HG03159 (cell line): Measurements from ENCODE around the gene FOXN1.

Experiments used
- ATAC-seq: cut with Tn5 transposase; IDR thresholded peaks from one replicate; pipeline ENCODE4 v1.9.1; 2021; ENCODE audit warnings: mild to moderate bottlenecking, moderate library complexity; ENCODE audit not compliant: unreplicated experiment

FOXN1 gene

DNA sequence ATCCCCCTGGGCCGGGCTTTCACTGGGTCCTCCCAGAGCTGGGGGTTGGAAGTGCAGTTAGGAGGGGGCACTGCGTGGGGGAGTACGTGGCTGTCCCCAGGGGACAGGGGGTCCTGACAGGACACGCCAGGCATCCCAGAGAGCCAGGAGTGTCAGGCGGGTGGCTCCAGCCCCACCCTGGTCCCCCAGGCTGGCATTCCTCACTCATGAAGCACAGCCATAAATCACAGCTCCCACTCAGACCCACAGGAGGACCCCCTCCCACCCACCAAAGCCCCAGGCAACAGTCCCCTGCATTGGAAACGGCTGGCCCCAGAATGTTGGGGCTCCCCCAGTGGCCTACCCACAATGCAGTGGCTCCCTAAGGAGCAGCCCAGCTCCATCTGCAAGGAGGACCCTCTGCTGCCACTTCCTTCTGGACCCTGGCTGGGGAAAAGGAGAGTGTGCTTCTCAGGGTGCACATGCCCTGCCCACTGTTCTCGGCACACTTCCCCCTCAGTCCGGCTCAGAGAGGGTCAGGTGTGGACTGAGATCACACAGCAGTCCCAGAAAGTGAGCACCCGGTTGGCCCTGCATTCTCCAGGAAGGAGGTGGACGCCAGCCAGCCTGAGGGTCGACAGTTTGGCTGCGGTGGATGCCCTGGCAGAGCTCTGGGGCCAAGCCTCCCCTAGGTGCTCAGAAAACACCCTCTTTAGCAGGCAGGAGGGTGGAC lies 7.3 kb upstream of the FOXN1 start:
- no peak for ATAC-seq

DNA sequence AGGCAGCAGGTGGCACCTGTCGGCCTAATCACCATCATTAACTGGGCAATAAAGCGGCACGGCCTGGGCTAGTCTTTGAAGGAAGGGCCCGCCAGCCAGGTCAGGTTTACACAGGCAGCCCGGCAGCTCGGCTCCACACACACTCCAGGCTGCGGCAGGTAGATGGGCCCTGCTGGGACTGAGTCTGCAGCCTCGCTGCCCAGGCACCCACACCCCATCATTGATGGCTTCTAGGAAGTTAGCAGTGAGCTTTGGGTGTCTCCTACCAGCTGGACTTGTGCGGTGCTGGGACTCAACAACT lies 6.8 kb upstream of the FOXN1 start:
- ATAC-seq, result no peak

DNA sequence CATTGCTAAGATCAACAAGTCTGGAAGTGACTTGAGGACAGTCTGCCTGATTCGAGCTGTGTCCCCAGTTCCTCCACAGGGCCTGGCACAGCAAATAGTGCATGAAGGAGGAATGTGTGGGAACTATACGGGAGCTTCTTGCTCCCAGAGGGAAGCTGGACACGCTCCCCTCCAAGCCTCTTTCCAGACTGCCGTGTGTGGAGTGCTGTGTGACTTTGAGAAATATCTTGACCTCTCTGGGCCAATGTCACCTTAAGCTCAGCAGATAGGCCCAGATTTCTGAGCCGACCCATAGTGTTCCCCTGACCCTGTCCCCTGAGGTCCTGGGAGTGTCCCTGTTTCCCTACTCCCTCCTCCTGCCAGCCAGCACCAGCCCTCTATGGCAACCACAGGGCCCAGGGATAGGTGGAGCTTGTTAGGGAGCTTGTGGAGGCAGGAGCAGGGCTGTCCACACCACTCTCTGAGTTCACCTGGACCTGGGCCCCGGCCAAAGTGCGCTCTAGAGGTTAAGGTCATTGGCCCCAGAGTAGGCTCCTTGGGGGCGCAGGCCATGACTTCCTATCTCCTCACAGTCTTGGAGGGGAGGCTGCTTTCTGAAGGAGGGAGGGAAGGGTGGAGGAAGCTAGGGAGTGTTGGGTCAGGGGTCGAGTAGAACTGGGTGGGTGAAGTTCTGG lies 6.3 kb upstream of the FOXN1 start:
- no peak for ATAC-seq

DNA sequence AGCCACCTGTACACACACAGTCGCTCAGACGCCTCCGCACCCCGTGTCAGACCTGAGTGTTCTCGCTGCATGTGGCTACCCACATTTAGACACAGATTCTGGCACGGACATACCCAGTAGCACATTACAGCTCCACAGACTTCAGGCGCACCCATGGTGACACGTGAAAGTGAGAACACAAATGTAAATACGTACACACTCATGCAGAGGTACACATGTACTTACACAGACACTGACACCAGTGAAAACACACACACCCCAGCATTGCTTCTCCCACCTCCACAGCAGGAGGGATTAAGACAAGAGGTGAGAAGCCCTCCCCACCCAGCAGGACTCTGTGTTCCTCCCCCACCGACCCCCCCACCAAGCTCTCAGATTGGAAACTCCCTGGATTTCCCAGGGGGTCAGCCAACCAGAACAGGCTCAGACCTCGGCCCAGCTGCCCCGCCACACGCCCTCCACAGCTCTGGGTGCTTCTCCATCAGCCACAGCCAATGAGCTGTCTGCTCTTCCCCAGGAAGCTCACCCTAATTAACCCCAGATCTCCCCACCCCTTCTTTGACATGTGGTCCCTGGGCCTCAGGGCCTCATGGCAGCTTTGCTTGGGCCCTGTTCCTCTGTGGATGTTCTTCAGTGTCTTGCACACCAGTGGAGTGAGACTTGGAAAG lies 5.3 kb upstream of the FOXN1 start:
- ATAC-seq, result no peak

DNA sequence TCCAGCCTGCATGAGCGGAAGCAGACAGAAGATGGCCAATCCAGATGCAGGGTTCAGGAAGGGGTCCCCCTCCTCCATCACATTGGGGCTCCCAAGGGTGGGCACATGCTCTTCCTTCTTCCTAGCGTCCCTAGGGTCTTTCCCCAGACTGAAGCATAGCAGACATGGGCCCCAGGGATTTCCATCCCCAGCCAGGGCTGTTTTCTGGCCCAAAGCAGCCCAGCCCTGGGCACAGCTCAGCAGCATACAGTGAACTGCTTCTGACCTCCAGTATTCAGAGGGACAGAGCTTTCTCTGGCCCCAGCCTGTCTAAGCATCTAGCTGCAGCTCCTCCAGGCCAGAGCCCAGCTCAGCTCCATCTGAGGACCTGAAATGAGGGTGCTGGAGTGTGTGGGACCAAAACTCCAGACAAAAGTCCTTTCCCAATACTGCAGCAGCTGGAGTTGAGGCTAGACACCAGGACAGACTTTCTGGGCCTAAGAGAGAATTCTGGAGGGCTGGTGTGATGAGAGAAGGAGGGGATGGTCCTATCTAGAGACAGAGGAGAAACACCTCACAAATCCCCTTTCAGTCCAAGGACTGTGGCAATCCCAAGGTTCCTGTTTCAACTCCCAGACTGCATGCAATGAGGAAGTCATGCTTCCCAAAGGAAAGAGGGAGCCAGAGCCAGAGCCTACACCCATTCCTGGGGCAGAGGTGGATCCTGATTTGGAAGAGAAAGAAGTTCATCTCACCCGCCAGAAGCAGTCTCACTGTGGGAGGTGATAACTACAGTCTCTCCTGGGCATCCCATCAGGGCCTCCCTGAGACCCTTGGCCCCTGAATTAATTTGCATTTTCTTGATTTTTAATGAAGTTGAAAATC lies 4.5 kb upstream of the FOXN1 start:
- ATAC-seq, result no peak

DNA sequence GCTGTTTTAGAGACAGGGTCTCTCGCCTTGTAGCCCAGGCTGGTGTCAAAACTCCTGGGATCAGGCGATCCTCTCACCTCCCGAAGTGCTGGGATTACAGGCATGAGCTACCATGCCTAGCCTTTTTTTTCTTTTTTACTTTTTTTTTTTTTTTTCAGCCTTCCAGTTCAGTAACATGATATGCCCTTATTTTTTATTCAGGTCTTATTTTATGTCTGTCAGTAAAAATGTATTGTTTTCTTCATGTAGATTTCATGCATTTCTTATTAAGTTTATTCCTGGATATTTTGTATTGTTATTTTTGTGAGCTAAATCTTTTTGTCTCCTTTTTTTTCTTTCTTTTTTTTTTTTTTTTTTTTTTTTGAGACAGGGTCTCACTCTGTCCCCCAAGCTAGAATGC lies 2.7 kb upstream of the FOXN1 start:
- no peak for ATAC-seq

DNA sequence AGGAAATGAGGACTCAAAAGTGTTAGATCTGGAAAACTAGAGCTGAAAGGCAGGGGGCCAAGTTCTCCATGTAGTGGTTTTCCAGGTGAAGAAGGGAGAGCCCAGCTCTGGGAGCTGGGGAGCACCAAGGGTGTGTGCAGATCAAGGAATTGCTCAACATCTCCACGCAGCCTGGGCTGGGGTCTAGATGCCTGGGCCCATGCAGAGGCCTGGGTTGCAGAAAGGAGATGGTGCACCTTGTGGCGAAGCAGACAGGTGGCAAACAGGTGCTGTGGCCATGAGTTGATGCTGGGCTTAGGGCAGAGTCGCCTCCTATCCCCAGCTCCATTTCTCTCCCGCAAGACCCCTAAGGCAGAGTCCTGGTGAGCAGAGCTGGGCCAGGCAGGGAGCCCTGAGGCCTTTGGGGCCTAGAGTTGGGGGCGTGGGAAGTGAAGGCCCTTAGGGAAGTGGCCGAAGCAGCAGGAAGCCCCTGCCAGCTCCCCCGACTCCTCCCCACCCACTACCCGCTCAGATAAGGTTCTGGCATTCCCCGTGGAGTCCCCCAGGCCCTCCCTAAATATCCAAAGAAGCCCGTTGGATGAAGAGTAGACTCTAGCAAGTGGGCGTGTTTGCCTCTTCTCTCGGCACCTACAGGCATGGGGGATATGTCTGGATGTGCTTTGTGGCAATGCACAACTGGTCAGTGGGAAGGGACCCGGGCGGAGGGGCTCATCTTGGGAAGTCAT lies 777 bp downstream of the FOXN1 start:
- no peak for ATAC-seq

DNA sequence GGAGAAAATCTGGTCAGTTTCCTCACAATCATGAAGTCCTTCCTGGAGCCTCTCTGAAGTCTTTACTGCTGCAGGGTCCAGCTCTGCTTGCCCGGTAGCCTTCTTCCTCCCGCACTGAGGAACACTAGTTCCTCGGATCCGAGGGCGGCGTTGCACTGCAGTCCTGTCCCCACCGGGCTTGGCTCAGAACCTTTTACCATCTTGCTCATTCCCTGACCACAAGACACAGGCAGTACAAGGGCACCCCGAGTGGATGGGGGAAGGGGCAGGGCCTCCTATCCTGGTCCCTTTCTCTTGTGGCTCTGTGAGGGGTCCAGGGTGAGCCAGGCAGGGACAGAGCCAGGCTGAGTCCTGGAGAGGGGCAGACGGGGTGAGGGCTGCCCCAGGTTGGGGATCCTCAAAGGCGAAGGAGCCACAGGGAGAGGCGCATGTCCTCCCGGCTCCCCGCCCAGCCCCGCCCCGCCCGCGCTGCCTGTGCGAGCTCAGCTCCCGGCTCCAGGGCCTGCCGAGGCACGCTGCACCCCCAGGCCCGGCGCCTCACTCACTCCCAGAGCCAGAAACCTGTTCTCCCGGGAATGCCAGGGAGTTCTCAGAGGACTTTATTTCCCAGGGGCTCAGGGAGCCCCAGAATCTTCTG lies 1.5 kb downstream of the FOXN1 start:
- ATAC-seq, result no peak

DNA sequence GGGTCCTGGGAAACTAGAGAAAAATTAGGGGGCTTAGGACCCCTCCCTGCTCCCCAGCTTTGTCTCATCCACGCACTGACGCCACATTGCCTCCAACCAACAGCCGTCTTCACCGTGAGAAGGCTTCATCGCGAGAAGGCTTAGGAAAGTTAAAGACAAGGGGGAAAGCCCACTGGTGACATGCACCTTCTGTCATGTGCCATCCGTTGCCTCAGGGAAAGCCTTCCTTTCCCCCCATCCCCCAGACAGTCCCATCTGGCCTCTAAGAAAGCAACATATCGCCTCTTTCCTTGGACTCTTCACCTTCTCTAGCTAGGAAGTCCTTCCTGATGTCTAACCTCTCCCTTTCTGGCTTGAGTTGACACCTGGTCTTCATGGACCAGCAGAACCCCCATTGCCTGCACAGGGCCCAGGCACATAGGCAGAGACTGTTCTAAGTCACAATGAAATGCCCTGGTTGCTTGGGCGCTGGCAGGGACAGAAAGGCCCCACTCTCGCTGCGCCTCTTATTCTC lies 2.1 kb downstream of the FOXN1 start:
- no peak for ATAC-seq

DNA sequence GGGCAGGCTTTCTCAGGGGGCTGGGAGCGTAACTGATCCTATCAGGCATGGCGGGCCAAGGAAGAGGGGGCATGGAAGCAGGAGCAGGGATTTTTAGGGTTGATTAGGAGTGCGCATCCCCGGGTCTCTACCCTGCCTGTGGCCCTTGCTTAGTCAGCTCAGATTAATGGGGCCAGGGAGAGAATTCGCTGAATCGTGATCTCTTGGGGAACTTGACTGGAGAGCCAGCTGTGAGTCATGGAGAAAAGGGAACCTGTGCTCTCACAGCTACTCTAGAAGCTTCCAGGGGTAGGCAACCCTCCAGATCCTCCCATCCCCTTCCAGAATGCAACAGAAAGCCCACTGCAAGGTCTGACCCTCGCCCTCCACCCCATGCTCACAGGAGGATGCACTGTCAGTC lies 3.6 kb downstream of the FOXN1 start:
- ATAC-seq, result no peak

DNA sequence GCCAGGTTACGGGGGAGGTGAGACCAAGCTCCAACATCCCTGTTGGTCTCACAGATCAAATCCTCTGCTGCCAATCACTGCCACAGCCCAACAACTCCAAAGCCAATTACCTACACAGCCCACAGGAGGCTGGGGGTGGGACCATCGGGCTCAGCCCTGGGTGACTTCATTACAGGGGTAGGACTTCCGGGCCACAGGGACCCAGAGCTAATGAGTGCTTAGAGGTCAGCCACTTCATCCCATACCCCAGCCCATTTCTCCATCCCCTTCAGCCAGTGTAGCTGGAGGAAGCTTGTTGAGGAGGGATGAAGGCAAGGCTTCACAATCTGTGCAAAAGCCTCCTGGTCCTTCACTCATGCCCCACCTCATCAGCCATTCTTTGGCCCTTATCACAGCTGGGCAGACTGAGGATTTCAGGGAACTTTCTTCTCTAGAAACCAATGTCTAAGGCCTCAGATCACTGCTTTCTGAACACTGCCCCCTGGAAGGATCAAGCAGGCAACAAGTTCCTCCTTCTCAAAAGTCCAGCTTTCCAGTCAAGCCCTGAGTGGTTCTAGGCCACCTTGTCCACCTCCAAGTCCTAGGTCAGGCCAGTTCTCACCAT lies 5.8 kb downstream of the FOXN1 start:
- no peak for ATAC-seq

DNA sequence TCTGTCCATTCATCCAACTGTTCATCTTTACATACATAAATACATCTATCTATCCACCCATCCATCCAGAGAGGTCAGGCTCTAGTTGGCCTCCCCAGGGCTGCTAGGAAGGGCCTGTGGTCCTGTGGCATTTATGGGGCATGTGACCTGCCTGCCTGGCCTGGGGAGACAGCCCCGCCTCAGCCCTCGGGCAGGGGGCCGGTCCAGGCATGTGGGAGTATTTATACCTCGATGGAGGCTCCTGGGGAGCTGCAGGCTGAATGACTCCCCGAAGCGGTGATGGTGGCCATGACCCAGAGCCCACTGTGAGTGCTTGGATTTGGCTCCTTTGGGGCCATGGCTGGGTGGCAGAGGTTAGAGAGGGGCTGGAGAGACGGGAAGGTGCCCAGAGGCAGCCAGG lies 7.3 kb downstream of the FOXN1 start:
- ATAC-seq, result no peak

DNA sequence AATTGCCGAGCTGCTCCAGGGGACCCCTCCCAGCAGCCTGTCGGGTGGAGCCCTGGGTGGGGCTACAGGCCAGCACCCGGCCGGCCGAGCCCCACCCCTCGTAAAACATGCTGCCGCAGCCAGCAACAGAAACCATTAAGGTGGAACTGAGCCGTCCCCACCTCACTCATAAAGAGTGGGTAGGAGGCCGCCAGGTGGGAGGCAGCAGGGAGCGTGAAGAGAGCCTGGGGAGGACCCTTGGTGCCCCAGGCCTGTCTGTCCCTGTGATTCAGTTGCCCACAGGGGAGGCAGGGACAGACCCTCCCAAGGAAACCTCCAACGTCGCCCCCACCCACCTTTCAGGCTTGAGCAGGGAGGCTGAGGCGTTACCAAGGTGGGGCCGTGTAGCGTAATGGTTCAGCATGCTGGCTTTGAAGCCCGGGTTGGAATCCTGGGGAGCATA lies 8.4 kb downstream of the FOXN1 start:
- ATAC-seq, result no peak

DNA sequence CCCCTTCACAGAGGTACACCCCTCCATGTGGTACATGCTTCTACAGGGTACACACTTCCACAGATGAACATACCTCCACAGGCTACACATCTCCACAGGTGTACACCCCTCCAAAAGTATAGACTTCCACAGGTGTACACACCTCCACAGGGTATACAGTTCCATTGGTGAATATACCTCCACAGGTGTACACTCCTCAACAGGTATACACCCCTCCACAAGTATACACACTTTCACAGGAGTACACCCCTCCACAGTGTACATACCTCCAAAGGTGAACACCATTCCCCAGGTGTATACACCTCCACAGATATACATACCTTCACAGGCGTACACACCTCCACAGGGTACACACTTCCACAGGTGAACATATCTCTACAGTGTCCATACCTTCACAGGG lies 9.4 kb downstream of the FOXN1 start:
- no peak for ATAC-seq

DNA sequence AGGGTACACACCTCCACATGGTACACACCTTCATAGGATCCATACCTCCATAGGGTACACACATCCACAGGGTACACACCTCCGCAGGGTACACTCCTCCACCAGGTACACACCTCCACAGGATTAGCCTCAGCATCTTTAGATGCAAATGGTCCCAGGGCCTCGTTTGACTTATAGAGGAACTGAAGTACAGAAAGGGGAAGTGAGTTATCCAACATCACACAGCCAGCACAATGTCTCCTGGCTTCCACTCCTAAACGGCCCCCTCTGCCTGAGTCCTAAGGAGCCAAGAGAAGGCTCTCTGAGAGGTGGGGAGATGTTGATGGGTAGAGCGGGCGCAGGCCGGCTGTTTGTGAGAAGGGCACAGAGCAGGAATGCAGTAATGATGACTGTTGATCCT lies 12.0 kb downstream of the FOXN1 start:
- ATAC-seq, result no peak

DNA sequence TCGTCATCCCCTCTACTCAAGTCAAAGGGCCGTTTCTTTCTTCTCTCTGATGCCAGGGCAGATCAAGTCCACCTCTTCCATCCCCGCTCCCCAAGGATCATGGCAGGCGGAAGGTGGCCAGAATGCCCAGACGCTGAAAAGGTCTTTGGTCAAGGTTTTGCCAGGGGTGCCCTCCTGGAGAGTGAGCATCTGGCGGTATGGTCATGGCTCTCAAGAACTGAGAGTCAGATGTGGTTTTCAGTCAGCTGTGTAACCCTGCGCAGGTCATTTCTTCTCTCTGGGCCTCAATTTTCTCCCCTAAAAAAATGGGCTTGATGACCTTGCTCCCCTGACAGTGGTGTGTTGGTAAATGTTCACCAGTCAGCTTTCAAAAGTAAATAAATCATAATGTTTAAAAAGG lies 12.4 kb downstream of the FOXN1 start:
- no peak for ATAC-seq

DNA sequence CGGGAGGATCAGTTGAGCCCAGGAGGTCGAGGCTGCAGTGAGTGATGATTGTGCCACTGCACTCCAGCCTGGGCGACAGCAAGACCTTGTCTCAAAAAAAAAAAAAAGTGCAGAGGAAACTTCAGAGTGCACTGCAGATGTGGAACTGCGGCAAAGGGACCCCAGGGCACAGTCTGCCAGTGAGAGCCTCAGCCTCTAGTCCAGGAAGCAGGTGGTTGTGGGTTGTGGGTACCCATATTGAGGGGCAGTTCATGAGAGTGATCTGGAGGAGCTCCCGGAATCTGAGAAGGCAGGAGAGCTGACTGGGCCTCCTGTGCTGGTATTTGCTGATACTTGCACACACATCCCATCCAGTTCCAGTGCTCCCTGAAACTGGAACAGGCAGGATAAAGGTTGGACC lies 13.1 kb downstream of the FOXN1 start:
- no peak for ATAC-seq

DNA sequence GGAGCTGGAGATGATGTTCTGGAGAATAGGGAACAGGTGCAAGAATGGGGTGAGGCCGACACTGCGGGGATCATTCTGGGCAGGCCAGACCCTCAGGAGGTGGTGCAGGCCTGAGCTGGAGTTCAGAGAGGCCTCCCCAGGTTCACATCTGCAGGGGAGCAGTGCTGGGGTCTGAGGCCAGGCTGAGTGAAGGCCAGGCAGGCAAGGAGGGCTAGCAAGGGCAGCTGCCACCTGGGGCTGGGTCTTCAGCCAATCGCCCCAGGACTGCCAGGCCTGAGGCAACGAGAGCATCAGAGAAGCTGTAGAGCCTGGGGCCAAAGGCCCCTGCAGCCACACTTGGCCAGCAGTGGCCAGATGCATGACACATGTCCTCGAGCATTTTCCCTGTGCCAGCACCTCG lies 14.5 kb downstream of the FOXN1 start:
- ATAC-seq, result no peak

DNA sequence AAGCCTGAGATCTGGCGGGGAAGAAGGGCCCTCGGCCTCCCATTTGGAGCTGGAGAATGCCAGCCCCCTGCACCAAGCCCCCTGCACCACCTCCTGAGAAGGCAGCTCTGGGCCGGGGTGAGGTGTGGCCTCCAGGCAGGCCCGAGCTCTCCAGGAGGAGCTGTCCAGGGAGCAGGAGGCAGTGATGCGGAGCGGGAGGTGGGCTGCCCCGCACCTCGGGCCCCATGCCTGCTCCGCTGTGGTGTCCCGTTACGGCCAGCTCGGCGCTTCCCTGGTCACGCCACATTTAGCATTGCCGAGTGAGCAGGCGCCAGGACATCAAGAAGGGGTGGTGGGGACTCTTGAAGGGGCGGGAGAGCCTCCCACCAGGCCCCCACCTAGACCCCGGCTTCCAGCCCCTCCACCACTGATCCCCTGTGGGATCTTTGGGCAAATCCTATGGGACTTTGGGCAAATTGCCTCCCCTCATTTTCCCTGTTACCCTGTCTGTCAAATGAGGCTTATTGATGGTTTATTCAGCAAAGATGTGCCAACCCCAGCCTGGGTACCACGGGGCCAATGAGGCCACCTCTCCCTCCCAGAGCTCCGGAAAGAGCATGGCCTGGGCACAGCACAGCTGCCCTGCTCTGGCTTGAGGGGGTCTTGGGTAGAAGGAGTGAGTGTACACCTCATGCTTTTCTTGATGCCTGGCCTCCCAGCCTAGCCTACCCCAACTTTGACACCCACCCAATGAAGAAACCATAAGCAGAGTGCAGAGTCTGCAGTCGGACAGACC lies 15.3 kb downstream of the FOXN1 start:
- no peak for ATAC-seq
